ENCODE data around the gene XYLT1.

XYLT1 gene

DNA sequence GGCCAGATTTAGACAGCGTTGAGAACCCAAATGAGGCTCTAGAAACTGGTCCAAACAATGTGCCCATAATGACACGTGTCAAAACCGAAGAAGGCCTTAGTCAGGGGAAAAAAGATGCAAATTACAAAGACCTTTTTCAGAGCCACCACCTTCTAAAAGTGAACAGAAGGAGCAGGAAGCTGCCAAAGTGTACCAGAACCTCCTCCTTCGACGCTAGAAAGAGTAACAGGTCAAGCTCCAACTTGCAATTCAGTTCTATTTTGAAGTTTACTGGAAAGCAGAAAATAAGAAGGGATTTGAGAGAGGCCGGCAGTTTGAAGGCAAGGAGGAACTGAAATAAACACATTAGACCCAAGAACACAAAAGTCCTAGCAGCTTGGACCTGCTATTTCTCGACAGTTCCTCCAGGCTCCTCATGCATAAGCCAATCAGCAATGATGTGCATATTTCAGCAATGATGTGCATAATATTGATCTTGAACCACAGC is 61.8 kb downstream of the XYLT1 start:
- no peak for DNase-seq (ENCODE audit: extremely low read depth, low read depth)
- H3K4me3 ChIP-seq (replicated peaks; ENCODE audit: low read depth, low read length): no peak overlapping the region
- TF ChIP-seq, protein P1, sequence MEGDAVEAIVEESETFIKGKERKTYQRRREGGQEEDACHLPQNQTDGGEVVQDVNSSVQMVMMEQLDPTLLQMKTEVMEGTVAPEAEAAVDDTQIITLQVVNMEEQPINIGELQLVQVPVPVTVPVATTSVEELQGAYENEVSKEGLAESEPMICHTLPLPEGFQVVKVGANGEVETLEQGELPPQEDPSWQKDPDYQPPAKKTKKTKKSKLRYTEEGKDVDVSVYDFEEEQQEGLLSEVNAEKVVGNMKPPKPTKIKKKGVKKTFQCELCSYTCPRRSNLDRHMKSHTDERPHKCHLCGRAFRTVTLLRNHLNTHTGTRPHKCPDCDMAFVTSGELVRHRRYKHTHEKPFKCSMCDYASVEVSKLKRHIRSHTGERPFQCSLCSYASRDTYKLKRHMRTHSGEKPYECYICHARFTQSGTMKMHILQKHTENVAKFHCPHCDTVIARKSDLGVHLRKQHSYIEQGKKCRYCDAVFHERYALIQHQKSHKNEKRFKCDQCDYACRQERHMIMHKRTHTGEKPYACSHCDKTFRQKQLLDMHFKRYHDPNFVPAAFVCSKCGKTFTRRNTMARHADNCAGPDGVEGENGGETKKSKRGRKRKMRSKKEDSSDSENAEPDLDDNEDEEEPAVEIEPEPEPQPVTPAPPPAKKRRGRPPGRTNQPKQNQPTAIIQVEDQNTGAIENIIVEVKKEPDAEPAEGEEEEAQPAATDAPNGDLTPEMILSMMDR (IDR thresholded peaks at IDR 0.05; ENCODE audit: low read depth, low read length, missing control alignments): no peak

DNA sequence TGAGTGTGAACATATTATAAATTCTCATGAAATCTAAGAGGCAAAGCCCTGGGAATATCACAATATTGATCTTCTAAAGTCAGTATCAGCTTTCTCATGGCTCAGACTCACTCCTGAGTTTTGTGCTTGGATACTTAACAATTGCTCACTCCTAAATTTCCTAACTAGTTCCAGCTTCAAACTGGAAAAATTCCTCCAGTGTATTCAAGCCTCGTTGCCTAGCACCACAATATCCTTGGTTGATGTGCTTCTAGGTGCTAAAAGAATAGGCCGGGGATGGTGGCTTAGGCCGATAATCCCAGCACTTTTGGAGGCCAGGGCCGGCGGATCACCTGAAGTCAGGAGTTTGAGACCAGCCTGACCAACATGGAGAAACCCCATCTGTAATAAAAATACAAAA is 62.5 kb downstream of the XYLT1 start:
- DNase-seq (ENCODE audit: extremely low read depth, low read depth): no peak
- TF ChIP-seq, protein P1 (IDR thresholded peaks at IDR 0.05; ENCODE audit: low read depth, low read length, missing control alignments): no peak
- H3K4me3 ChIP-seq (replicated peaks; ENCODE audit: low read depth, low read length): no peak overlapping the region

DNA sequence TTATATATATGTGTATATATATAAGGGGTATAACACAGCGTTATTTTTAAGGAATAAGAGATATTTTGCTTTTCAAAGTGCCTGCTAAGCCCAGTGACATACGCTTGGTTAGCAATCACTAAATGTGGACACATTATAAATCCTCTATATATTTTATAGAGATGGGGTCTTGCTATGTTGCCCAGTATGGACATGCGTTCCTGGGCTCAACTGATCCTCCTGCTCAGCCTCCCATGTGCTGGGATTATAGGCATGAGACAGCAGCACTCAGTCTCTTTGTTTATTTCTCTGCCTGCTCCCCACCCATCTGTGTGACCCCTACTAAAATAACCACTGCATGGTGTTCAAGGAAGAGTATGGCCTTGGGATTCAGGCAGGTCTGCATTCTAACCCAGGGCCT is 63.4 kb downstream of the XYLT1 start:
- DNase-seq (ENCODE audit: extremely low read depth, low read depth): no peak
- no peak overlapping the region for H3K4me3 ChIP-seq (replicated peaks; ENCODE audit: low read depth, low read length)
- TF ChIP-seq, protein P1 (IDR thresholded peaks at IDR 0.05; ENCODE audit: low read depth, low read length, missing control alignments): no peak

DNA sequence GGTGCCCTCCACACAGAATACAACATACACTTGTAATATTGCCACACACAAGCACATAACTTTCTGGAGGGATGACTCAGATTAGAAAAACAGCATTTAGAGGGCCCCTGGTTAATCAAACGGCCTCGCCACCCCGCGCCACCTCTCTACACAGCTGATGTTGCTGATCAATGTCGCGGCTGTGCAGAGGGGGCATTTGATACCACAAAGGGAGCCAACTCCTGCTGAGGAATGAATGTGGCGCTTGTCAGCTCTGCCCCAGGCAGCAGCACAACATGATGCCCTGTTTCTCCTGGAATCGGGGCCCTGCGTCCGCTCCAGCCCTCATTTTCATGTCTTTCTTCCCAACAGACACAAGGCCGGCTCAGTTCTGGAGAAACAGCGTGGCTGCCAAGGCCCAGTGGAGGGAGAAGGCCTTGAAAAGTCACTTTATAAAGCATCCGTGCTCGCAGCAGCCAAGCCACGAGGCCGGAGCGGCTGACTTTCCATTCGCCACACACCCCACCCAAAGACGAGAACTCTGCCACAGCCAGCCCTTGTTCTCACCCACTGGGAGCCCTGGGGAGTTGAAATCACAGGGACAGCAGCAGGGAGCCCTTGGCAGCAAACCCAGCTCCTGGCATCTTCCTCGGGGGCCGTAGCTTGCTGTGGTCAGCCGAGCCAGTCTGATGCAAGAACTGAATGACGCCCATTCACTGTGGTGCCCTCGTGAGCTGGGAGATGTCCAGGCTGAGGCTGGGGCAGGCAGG is 65.6 kb downstream of the XYLT1 start:
- H3K4me3 ChIP-seq (replicated peaks; ENCODE audit: low read depth, low read length): no peak overlapping the region
- TF ChIP-seq, protein P1 (IDR thresholded peaks at IDR 0.05; ENCODE audit: low read depth, low read length, missing control alignments): no peak
- no peak for DNase-seq (ENCODE audit: extremely low read depth, low read depth)

DNA sequence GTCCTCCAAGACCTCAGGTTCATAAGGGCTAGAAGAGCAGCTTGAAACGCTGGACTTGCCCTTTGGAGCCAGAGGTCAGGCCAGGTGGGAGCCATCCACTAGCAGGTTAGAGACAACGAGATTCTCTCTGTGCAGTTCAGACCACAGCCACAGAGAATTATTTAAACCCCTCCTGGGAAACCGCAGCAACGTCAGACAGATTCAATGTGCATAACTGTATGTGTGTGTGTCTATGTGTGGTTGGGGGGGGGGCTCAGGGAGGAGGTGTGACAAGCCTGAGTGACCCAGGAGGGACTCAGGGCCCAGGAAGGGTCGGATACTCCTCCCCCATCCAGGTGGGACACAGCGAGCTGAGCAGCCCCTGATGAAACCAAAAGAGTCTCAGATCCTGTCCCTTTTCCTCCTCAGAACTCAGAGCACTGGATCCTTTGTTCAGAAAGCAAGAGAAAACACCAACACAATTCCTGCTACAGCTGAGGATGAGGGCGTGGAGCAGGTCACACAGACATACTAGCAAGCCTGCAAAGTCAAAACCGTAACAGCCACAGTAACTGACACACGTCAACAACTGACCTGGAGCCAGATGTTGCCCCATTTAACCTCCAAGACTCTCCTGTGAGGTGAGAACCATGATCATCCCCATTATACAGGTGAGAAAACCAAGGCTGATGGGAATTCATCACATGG is 66.8 kb downstream of the XYLT1 start:
- TF ChIP-seq, protein P1 (IDR thresholded peaks at IDR 0.05; ENCODE audit: low read depth, low read length, missing control alignments): no peak
- H3K4me3 ChIP-seq (replicated peaks; ENCODE audit: low read depth, low read length): no peak overlapping the region
- DNase-seq (ENCODE audit: extremely low read depth, low read depth): no peak

DNA sequence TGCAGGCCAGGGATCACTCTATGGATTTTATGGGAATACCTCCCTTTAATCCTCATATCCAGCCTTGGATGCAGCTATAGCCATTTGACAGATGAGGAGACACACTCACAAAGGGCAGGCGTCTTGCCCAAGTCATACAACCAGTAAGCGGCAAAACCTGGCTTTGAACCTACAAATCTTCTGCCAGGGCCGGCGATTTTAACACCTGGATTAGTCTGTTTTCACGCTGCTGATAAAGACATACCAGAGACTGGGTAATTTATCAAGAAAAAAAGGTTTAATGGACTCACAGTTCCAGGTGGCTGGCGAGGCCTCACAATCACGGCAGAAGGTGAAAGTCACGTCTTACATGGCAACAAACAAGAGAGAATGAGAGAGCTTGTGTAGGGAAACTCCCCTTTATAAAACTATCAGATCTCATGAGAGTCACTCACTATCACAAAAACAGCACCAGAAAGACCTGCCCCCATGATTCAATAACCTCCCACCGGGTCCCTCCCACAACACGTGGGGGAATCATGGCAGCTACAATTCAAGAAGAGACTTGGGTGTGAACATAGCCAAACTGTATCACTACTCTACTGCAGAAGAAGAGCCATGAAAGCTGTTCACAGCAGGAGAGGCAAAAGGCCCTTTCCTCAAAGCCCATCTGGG is 67.5 kb downstream of the XYLT1 start:
- DNase-seq (ENCODE audit: extremely low read depth, low read depth): no peak
- no peak overlapping the region for H3K4me3 ChIP-seq (replicated peaks; ENCODE audit: low read depth, low read length)
- TF ChIP-seq, protein P1 (IDR thresholded peaks at IDR 0.05; ENCODE audit: low read depth, low read length, missing control alignments): no peak
